LHCN-M2 (cell line): Measurements from ENCODE around the gene PHKG1. TPM values are rescaled to one million over a fixed set of nuclear protein-coding genes. Genes with fewer than 3 reads are reported as not detected.
"Not testable (repeated sequence)": the region's sequence is repeated elsewhere in the genome, so short reads cannot be mapped to it uniquely, and the experiment has no call there.

Source experiments
- DNase-seq: peaks from one replicate; pipeline ENCODE4 v3.0.0-alpha.2; 2012; ENCODE audit warnings: low read depth
- polyA plus RNA-seq: library from polyadenylated mRNA; unstranded; fragments of >200 nt; gene quantifications from one replicate; pipeline ENCODE4 v1.2.1, GENCODE V29; 2012; ENCODE audit warnings: missing spikeins
- total RNA-seq: library from RNA; depleted of rRNA; stranded (reverse); fragments of >200 nt; gene quantifications from 2 replicates; pipeline ENCODE4 v1.2.3, GENCODE V29; 2014; rRNA removed

The PHKG1 gene
- 0.38 and 0.46 TPM in 2 replicates for total RNA-seq
- 0.86 TPM for polyA plus RNA-seq

DNA sequence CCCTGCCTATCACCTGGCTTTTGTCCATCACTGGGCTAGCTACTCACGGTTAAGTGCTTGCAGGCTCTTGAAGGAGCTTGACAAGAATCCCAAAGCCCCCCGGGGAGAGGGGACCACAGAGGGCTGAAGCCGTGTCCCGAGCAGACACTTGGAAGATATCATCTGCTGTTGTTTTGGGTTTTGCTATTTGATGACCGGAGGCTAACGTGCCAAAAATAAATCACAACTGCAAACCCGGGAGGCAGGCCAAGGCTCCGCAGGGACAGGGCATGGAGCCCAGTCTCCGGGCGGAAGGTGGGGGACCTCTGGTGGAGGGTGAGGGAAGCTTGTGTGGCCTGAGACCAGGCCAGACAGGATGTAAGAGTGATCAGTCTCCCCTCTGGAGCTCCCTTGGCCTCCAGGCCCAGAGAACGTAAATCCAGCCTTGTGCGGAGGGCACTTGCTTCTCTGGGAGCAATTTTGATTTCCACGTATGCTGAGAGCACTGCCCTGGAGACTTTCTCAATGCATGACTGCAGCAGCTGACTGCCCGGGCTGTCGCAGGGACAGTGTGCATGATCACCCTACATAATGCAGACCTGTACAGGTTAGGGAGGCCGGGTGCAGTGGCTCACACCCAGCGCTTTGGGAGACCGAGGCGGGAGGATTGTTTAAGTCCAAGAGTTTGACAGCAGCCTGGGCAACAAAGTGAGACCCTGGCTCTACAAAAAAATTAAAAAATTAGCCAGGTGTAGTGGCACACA is at the start of gene PHKG1:
Gene PHKG1 (minus strand): TSS at position 164 of the 743 bp plus-strand sequence. CDS start 4,011 bp downstream, outside the sequence.
- peak; percentile 83 for DNase-seq

DNA sequence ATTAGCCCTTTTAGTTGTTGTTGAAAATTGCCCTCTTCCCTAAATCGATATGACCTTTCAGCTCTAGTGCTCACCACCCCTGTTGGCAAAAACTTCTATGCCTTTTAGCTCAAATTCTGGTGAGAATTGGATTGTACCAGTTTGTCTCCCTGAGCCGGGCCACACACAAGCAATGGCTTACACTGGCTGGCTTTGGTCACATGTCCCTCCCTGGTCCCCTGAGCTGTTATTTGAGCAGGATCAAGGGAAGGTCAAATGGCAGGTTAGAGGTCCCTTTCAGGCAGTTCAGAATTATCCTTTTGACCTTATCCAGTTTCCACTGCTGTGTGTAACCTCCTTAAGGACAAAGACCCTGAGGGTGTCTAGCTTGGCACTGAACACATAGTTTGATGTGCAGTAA is 38.3 kb upstream of the PHKG1 start:
- DNase-seq, result not testable (repeated sequence)

DNA sequence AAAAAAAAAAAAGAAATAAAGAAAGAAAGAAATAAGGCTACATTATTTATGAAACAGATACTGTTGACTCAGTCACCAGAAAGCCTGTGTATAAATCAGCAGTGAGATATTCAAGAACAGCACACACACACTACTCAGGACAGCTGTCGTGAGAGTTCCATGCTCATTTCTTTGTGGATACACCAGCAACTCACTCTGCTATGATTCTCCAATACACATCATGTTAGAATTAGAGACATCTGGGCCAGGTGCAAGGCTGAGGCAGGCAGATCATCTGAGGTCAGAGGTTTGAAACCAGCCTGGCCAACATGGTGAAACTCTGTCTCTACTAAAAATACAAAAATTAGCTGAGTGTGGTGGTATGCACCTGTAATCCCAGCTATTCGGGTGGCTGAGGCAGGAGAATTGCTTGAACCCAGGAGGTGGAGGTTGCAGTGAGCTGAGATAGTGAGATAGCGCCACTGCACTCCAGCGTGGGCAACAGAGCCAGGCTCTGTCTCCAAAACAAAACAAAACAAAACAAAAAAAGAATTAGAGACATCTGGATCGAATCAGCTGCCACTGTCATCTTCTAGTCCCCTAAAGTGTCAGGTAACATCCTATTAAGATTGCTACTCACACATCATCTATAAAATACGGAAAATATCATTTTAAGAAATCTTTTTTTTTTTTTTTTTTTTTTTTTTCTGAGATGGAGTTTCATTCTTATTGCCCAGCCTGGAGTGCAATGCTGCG is 34.7 kb upstream of the PHKG1 start:
- DNase-seq, result peak; percentile 17

DNA sequence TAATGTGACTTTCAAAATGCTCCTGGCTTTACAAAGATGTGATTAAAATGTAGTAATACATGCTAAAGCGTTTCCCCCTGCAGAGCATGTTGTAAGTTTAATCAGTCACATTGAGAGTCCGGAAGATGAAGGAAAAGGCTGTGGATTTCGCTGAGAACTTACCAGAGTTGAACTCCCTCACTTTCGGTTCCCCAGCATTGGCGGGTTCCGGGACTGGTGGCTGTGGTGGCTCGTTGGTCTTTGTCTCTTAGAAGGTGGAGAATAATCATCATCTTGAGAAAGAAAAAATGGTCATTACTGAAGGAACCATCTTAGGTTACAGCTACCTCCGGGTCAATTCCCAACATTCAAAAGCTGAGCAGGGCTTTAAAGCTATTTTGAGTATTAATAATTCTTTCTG is 33.1 kb upstream of the PHKG1 start:
- no peak for DNase-seq

DNA sequence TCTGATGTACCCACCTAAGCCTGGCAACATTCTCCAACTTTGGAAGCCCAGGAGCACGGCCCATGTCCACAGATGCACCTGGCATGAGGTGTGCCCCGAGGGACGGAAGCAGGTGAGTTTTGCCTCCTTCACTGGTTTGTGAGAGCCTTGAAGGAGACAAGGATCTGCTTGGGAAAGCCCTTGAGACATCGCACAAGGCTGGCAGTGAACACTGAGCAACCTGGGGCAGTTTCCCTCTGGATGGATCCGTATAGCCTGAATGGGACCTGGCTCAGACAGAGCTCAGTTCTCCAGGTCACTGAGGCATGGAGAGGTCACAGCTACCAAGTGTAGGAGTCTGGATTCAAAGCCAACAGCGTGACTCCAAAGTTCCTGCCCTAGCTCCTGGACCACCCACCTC is 32.2 kb upstream of the PHKG1 start:
- no peak for DNase-seq

DNA sequence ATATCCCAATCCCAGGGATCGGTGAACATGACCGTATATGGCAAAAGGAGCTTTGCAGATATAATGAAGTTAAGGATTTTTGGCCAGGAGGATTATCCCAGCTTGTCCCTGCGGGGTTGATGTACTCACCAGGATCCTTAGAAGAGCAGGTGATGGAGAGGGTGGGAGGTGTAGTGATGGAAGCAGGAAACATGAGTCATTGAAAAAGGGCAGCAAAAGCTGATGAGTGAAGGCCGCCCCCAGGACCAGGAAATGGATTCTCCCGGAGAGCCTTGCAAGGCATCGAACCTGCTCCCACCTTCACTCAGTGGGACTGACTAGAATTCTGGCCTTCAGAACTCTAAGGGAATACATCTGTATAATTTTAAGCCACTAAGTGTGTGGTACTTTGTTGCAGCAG is 28.7 kb upstream of the PHKG1 start:
- no peak for DNase-seq

DNA sequence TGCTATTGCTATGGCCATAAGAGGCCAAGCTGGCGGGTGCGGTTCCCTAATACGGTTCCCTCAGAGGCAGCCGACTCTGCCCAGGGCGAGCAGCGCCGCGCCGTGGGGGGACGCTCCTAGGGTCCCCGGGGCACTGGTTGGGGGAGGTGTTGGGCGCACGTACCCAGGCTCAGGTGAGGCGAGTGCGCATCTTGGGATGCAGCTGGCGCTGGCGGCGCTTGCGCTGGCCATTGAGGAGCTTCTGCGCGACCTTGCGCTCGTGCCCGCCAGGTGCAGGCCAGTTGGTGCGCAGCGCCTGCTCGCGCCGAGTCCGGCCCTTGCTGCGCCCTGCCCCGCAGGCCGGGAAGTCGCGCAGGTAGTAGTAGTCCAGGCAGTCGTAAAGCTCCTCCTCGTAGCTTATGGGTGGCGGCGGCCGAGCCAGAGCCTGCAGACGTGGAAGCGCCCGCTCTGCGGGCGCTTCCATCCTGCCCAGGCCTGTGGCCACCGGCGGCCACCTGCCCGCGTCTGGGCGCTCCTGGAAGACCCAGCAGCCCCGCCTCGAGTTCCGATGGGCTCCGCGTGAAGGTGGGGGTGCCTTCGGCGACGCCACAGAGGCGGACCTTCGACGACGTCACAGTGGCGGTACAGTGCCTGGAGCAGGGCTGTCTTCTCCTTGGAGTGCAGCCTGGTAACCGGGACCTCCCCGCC is 23.2 kb upstream of the PHKG1 start, which contains the start of gene NUPR2:
Gene NUPR2 (minus strand): TSS at position 566 of the 687 bp plus-strand sequence. CDS start 103 bp downstream, at position 463.
- no peak for DNase-seq

DNA sequence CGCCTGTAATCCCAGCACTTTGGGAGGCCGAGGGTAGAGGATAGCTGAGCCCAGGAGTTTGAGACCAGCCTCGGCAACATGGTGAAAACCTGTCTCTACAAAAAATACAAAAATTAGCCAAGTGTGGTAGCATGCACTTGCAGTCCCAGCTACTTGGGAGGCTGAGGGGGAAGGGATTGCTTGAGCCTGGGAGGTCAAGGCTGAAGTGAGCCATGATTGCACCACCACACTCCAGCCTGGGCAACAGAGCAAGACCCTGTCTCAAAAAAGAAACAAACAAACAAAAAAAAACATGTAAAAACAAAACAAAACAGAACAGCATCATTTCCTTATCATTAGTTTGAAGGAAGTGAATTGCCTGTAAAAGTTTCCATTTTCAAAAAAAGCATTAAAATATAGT is 19.5 kb upstream of the PHKG1 start:
- DNase-seq, result not testable (repeated sequence)

DNA sequence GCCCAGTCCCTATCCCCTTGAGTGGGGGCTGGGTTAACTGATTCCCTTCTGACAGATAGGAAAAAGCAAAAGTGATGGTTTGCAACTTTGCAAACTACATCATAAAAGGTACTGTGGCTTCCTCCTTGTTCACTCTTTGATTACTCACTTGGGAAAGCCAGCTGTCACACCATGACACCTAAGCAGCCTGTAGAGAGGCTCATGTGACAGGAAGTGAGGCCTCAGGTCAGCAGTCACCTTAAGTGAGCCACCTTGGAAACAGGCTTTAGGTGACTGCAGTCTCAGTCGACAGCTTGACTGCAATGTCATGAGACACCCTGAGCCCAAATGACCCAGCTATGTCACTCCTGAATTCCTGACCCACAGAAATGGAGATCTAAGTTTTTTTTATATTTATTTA is 17.9 kb upstream of the PHKG1 start:
- no peak for DNase-seq

DNA sequence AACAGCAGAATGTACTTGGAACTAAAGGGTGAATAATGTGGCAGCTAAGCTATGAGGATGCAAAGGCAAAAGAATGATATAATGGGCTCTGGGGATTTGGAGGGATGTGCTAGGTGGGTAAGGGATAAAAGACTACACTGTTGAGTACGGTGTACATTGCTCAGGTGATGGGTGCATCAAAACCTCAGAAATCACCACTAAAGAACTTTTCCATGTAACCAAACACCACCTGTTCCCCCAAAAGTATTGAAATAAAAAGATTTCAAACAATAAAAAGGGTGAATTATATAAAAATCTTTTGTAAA is 15.2 kb upstream of the PHKG1 start:
- DNase-seq, result no peak

DNA sequence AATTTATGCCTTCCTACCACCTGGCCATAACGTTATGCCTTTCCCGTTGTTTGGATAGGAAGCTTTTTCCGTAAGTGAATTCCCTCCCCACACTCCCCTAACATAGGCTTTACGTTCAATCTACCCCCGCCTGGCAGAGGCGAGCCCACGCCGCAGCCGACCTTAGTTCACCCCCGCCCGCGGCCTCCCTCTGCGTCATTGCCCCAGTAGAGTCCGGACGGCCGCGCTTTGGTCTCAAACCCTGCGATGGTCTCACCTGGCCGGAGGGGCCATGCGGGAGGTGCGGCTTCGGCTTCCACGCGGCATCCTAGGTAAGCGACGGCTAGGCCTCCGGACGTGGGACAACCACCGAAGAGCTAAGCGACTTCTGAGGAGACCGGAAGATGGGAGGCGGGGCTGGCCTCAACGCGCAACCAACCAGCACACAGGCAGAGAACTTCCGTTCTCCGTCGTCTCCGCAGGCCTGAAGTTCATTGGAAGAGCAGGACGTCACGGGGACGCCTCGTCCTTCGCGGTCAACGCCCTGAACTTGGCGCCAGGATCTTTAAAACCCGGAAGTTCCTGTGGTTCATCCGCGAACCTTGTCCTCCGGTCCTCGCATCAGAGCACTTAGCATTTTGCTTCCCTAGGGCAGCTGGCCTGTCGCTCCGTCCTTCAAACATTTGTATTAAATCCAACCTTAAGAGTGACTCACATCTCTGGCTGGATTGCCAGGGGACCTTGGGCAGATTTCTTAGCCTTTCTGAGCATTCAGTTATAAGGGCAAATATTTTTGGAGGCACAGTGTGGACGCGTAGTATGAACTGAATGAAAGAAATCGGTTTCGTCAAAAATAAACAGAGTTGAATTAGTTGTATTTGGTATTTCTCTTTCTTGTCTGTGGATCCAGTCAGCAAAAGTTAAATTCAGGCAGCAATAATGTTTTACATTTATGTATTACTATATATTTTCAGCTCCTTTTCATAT is 13.6 kb upstream of the PHKG1 start, which contains the start of gene CHCHD2:
Gene CHCHD2 (minus strand): TSS at position 369 of the 966 bp plus-strand sequence. CDS start 63 bp downstream, at position 306.
- peak; percentile 100 for DNase-seq

DNA sequence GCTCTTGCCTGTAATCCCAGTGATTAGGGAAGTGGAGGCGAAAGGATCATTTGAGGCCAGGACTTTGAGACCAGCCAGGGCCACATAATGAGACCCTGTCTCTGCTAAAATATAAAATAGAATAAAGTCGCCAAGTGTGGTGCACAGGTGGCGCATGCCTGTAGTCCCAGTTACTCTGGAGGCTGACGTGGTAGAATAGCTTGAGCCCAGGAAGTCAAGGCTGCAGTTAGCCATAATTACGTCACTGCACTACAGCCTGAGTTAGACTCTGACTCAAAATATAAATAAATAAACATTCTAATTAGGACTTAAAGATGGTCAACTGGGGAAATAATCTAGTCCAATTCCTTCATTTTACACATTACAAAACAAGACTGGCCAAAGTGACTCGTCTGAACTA is 12.8 kb upstream of the PHKG1 start:
- peak; percentile 74 for DNase-seq

DNA sequence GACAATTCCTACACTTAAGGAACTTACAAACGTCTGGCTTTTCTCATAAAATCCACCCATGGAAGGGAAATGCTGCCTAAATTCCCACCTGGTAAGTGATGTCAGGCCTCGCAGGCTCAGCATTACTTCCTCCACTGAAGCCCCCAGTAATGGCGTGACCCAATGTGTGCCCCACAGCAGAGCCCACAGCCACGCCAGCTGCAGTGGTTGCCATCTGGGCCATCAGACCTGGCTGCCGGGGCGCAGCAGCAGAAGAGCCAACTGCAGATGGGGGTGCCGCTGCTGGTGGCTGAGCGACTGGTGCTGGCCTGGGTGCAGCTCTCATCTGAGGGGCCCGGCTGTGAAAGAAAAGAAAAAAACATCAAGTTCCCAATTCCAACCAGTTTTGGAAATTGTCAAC is 11.4 kb upstream of the PHKG1 start:
- DNase-seq, result not testable (repeated sequence)

DNA sequence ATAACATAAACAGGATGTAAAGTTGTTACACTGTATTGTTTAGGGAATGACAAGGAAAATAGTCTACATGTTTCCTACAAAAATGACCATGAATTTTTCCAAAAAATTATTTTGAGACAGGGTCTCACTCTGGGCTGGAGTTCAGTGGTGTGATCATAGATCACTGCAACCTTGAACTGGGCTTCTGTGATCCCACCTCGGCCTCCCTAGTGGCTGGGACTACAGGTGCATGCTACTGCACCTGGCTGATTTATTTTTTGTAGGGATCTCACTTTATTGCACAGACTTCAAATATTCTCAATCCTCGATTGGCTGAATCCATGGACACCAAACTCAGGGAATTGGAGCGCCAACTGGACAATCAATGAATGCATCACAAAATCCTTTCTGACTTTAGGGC is 6.9 kb upstream of the PHKG1 start:
- no peak for DNase-seq

DNA sequence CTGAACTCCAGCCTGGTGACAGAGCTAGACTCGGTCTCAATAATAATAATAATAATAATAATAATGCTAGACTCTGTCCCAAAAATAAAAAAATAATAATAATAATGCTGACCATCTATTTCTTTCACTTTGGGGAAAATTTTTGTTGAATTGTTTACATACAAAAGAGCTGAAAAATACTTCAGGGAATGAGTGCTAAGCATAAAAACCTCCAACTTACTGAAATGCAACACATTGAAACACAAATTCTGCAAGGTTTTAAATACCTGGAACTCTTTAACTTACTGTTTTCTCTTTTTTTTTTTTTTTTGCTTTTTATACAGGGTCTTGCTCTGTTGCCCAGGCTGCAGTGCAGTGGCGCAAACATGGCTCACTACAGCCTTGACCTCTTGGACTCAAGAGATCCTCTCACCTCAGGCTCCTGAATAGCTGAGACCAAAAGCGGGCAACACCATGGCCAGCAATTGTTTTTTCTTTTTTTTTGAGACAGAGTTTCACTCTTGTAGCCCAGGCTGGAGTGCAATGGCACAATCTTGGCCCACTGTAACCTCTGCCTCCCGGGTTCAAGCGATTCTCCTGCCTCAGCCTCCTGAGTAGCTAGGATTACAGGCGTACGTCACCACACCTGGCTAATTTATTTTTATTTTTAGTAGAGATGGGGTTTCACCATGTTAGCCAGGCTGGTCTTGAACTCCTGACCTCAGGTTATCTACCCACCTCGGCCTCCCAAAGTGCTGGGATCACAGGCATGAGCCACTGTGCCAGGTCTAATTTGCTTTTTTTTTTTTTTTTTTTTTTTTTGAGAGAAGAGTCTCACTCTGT is 5.6 kb upstream of the PHKG1 start:
- not testable (repeated sequence) for DNase-seq

DNA sequence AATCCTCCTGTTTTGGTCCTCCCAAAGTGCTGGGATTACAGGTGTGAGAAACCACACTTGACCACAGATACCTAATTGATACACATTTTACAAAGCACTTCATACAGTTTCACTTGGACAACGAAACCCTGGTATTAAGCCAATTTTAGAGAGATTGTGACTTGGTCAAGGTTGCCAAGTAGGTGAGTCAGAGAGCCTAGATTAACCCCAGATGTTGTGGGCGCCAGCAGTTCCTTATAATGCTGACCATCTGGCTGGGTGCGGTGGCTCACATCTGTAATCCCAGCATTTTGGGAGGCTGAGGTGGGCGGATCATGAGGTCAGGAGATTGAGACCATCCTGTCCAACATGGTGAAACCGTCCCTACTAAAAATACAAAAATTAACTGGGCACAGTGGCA is 4.9 kb upstream of the PHKG1 start:
- peak; percentile 73 for DNase-seq

DNA sequence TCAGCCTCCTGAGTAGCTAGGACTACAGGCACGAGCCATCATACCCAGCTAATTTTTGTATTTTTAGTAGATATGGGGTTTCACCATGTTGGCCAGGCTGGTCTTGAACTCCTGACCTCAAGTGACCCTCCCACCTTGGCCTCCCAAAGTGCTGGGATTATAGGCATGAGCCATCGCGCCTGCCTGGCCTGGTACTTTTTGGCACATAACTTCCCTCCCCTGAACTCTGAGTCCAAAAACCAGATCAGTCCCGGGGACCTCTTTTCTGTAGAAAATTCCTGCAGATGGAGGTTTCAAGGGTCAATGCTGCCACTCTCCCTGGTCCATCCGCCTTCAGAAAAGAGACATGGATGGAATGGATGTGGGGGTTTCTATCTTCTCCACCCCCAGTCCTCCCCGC is 364 bp downstream of the PHKG1 start:
- DNase-seq, result not testable (repeated sequence)

DNA sequence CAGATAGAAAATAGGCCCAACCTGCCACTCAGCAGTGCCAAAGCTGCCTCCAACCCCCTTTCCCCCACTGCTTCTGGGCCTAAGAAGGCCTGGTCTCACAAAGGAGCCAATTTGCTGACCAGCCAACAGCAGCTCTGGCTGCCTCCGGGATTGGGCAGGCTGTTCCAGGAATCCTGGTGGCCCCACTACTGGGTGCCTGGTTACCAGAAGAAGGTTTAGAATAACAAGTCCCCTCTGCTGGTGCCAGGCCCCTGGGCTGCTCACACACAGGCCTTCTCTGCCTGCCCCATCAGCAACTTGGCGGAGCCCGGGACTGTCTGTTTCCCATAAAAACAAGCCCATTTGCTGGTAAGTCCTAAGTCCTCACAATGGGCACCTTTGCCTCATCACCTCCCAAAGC is 1.2 kb downstream of the PHKG1 start:
- DNase-seq, result no peak

DNA sequence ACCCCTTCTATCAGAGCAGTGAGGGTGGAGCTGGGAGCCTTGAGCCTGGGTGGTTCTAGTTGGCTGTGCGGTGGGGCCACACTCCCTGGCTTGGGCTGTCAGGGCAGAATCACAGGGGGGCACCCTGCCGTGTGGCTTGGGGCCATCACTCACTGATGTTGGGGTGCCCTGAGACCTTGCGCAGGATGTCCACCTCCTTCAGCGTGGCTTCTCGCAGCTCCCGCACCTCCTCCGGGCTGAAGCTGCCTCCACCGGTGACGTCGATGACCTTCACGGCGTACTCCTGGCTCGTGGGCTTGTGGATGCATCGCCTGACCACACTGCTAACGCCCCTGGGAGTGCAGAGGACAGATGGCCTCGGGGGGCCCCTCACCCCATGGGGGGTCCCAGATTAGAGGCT is 5.3 kb downstream of the PHKG1 start:
- no peak for DNase-seq

DNA sequence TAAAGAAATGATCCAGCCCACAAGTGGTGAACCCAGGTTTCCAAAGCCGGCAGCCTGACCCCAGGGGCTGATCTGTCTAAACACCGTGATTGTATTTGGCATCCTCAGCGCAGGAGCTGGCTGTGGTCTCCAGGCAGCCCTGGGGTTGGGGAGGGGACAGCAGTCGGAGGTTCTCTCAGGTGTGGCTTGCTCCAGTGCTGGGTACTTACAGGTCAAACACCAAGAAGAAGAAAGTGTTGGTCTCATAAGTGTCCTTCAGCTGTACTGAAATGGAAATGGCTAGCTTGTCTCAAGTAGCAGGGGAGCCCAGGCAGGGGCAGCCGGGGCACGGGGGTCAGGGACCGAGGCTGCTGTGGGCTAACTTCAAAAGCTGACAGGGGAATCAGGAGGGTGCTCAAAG is 6.0 kb downstream of the PHKG1 start:
- no peak for DNase-seq
